ENCODE results near the gene CISD1.

DNA sequence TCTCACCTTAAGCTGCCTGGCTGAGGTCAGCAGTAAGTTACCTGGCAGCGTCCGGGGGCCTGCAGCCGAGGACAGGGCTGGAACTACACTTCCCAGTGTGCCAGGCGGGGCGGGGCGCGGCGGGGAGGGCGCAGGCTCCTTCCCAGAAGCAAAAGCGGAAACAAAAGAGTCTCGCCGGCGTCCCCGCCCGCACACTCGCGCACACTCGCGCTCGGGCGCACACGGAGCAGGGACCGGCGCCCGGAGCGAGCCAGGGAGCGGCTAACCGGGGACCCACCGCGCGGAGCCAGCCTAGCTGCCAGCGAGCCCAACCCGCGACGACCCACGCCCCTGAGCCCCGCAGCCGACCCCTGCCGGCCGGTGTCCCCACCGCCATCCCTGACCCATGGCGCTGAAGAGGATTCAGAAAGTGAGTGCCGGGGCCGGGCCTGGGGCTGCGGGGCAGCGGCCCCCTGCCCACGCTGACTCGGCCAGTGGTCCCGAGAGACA is 65.9 kb downstream of the CISD1 start, which contains the start of gene UBE2D1:
- no peak for TF ChIP-seq EZH2 (IDR thresholded peaks at IDR 0.05)
- TF ChIP-seq POLR2AphosphoS5 (IDR thresholded peaks at IDR 0.05; ENCODE audit: borderline replicate concordance, low read depth, low read length) = peak; percentile 81; the same call in 1 of the 2 replicates
- no peak for TF ChIP-seq FOXP2 (optimal IDR thresholded peaks at IDR 0.05; ENCODE audit: control extremely low read depth, extremely low read length, insufficient read depth)
